HG03280 (cell line): Measurements from ENCODE around the gene ZNF462.

Experiments used
- ATAC-seq: cut with Tn5 transposase; IDR thresholded peaks from one replicate; pipeline ENCODE4 v1.9.1; 2021; ENCODE audit warnings: mild to moderate bottlenecking, moderate library complexity; ENCODE audit not compliant: unreplicated experiment

Gene ZNF462

DNA sequence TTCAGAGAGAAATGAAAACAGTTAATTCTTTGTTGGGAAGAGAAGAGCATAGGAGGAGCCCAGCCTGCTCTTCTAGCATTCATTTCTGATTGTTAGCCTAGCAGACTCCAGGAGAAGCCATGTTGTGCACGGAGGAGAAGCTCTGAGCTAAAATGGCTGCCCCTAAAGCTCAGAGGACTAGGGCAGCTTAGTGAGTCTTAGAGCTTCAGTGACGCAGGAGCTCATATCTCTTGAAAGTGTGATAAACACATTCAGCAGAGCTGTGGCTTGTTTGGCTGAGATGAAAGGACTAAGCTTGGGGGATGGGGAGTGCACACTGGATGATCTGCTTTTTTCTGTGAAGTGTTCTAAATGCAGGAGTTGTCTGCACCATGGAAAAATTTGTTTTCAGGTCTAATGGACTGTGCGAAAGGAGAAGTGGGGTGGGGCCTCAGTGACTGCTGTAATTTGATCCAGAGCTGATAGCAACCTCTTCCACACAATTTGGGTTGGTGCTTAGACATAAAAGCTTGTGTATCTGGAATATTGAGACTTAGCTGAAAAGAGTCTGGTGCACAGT lies 58.5 kb downstream of the ZNF462 start:
- no peak for ATAC-seq

DNA sequence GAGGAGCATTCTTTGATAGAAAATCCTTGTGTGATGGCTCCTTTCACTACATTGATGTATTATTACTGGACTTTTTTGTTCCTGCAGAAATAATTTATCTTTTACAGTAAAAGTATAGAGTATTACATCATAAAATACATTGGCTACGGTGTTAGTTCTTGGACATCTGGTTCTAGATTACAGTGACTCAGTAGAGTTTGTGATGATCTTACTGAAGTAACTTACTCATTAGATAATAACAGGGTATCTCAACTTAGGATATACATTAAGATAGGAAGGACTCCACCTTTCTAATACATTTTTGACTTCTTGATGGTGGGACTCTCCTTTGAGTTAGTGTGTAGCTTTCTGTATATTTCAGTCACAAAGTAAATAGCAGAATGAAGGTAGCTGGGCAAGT lies 59.1 kb downstream of the ZNF462 start:
- ATAC-seq = no peak

DNA sequence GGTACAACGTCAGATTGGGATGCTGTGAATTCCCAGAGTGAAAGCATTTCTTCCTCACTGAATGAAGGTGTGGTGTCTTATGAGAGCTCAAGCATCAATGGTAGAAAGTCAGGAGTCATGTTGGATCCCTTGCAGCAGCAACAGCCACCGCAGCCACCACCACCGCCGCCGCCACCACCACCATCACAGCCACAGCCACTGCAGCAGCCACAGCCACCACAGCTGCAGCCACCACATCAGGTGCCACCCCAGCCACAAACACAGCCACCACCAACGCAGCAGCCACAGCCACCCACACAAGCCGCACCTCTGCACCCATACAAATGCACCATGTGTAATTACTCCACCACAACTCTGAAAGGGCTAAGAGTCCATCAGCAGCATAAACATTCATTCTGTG lies 62.4 kb downstream of the ZNF462 start:
- no peak for ATAC-seq

DNA sequence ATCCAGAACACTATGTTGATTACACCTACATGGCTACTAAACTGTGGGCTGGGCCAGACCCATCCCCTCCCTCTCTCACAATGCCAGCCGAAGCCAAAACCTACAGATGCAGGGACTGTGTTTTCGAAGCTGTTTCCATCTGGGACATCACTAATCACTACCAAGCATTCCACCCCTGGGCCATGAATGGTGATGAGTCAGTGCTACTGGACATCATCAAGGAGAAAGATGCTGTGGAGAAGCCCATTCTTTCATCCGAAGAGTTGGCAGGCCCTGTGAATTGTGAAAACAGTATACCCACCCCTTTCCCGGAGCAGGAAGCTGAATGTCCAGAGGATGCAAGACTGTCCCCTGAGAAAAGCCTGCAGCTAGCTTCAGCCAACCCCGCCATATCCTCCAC lies 65.0 kb downstream of the ZNF462 start:
- ATAC-seq = no peak

- no peak for ATAC-seq
Observed at GRCh38 chr9:106928350-106928749, 65.4 kb downstream of the ZNF462 start.

DNA sequence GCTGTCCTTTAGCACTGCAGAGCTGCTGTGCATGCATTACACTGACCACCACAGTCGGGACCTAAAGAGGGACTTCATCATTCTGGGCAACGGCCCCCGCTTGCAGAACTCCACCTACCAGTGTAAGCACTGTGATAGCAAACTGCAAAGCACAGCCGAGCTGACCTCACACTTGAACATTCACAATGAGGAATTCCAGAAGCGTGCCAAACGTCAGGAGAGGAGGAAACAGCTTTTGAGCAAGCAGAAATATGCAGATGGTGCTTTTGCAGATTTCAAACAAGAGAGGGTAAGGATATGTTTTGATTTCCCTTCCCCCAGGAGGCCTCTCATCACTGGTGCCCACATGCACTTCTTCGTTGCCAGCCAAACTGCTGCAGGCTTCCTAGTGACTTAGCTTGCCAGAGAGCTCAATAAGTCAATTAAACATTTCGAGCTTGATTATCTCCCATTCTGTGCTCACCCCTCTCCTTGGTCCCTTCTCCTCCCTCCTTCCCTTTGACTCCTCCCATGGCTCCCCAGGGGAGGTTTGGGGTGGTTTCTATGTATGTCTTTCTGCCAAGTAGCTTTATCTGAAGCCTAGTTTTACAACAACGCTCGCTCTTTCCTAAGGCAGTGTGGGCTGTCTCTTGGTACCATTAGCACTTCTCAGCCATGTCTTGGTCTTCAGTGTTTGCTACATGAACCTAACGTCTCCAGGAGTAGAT lies 66.7 kb downstream of the ZNF462 start:
- ATAC-seq = no peak

- ATAC-seq = no peak
Observed at GRCh38 chr9:106930477-106930876, 67.5 kb downstream of the ZNF462 start.

GRCh38 chr9:106931466-106931865 lies 68.5 kb downstream of the ZNF462 start:
- no peak for ATAC-seq

DNA sequence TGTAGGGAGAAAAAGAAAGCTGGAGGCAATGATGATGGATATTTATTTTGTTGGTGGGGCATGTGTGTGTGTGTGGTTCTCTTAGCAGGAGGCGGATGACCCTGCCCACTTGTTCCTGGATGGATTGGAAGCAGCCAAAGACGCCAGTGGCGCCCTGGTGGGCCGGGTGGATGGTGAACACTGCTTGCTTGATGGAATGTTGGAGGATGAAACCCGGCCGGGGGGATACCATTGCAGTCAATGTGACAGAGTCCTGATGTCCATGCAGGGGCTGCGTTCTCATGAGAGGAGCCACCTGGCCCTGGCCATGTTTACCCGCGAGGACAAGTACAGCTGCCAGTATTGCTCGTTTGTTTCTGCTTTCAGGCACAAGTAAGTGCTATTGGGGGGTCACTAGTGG lies 69.2 kb downstream of the ZNF462 start:
- no peak for ATAC-seq

- ATAC-seq = no peak
Observed at GRCh38 chr9:106932675-106933074, 69.7 kb downstream of the ZNF462 start.

- ATAC-seq = no peak
Observed at GRCh38 chr9:106933470-106933869, 70.5 kb downstream of the ZNF462 start.

GRCh38 chr9:106934442-106935238 lies 71.7 kb downstream of the ZNF462 start:
- no peak for ATAC-seq

DNA sequence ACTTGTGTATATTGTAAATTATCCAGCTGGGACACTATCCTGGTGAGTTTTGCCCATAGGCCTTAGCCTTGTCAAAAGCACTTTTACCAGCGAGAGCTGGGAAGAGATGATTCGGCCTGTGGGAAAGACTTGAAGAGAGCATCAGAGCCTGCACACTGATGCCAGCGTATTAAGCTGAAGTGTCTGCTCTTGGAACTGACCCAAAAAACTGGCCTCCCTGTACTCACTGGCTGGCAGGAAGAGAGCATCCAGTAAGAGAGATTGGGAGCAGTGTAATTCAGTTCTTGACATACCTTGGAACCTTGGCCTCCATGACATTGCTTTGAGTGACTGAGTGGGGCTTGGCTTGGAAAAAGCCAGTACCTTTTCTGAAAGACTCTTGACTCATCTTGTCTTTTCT lies 73.7 kb downstream of the ZNF462 start:
- ATAC-seq = no peak

- ATAC-seq = no peak
Observed at GRCh38 chr9:106941916-106942315, 79.0 kb downstream of the ZNF462 start.

DNA sequence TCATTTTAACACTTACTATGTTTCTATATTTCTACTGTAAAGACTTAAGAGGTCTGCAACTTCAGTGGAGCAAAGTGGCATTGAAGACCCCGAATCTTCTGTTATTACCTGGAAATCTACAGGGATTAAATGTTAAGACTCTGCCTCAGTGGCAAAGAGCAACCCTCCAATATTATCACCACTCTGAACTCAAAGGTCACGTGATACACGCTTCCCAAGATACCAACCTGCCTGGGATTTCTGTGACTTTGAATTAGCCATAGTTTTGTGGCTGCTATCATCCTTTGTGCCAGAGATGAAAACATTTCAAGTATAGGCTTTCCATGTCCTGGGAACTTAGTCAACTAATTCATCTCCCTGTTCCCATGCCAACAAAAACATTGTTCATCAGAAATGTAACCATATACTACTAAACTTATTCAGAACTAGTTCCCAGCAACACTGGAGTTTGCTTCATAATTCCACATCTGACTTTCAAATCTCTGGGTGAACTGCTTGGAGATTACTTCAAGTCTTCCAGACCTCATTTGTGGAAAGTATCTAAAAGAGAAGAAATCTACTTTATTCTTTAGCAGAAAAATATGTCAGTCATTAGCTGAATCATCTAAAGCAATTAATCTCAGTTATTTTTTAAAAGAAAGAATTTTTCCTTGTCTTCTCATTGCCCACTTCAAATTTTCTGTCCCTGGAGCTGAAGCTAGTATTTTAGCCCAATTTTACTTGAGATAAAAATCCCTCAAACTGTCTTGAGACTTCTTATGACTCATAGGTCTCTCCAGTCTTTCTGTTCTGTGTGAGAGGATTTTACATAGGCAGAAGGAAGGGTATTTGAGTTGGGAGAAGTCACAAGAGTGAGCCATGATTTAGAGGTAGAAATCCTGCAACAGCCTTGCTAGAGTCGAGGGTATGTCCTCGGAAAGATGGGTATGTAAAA lies 83.0 kb downstream of the ZNF462 start:
- ATAC-seq = no peak

- no peak for ATAC-seq
Observed at GRCh38 chr9:106947106-106947900, 84.3 kb downstream of the ZNF462 start.

GRCh38 chr9:106953174-106953573 lies 90.2 kb downstream of the ZNF462 start:
- no peak for ATAC-seq

DNA sequence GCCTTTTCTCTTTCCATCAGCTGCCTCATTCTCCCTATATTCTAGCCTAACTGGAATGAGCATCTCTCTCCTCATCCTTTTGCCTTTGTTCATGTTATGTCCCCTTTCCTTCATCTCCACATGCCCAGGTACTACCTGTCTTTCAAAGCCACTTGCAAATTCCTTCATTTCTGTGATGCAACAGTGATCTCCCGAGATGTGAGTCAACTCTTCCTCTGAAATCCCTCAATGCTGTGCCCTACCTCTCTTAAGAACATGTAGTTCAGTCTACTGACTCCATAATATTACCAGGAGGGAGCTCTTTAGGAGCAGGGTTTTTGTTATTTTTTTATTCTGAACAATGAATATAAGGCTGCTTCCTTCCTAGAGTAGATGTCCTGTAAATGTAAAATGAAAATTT lies 91.6 kb downstream of the ZNF462 start:
- no peak for ATAC-seq

DNA sequence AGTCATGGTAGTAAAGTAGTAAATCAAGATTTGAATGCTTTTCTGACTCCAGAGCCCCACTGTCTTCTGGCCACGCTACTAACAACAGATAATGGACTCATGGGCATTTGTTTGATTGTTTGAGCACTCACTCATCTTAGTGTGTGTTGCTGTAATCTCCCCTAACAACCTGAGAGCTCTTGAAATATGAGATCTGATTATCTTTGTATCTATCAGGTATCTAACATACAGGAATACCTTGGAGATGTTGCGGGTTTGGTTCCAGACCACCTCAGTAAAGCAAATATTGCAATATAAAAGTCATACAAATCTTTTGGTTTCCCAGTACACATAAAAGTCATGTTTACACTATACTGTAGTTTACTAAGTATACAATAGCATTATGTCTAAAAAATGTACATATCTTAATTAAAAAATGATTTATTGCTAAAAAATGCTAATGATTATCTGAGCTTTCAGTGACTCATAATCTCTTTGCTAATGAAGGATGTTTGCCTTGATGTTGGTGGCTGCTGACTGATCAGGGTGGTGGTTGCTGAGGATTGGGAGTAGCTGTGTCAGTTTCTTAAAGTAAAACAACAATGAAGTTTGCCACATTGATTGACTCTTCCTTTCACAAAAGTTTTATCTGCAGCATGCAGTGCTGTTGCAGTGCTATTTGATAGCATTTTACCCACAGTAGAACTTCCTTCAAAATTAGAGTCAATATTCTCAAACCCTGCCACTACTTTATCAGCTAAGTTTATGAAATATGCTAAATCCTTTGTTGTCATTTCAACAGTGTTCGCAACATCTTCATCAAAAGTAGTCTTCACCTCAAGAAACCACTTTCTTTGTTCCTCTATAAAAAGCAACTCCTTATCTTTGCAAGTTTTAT lies 92.2 kb downstream of the ZNF462 start:
- ATAC-seq = no peak
